SK-N-MC (cell line): ENCODE data around the gene NLRC3.

Experiments used
- DNase-seq: peaks from one replicate; pipeline ENCODE4 v3.0.0-alpha.2; 2011; ENCODE audit warnings: low read depth, low spot score
- H3K27ac ChIP-seq: fragments of 200-600 bp; sonication (generic); 2 replicates; pipeline ENCODE4 v1.5.1; 2016; ENCODE audit warnings: mixed run types
- H3K36me3 ChIP-seq: fragments of 200-600 bp; sonication (generic); 2 replicates; pipeline ENCODE4 v1.6.1; 2017; ENCODE audit warnings: antibody characterized with exemption, low read length, mixed read lengths; ENCODE audit not compliant: insufficient read depth
- H3K4me3 ChIP-seq: fragments of 200-600 bp; sonication (generic); 2 replicates; pipeline ENCODE4 v1.5.1; 2016
- H3K9ac ChIP-seq: fragments of 200-600 bp; sonication (generic); 2 replicates; pipeline ENCODE4 v1.8.0; 2017; ENCODE audit warnings: mixed run types, mixed read lengths; ENCODE audit not compliant: insufficient read length
- H3K9me3 ChIP-seq: fragments of 200-600 bp; sonication (generic); 2 replicates; pipeline ENCODE4 v1.6.1; 2017; ENCODE audit warnings: low read depth, mild to moderate bottlenecking, antibody characterized with exemption, low read length, moderate library complexity, mixed read lengths
- EZH2 ChIP-seq: fragments of 200-600 bp; sonication (generic); IDR thresholded peaks from one replicate; pipeline ENCODE4 v1.6.1; 2017; ENCODE audit warnings: antibody characterized with exemption
- FOXP2 ChIP-seq: optimal IDR thresholded peaks from 2 replicates; pipeline ENCODE3; 2011; ENCODE audit warnings: mild to moderate bottlenecking, moderate library complexity; ENCODE audit not compliant: insufficient read depth; ENCODE audit errors: extremely low read length, control extremely low read depth
- POLR2AphosphoS5 ChIP-seq: IDR thresholded peaks from 2 replicates; pipeline ENCODE4 v1.6.1; 2012; ENCODE audit warnings: mild to moderate bottlenecking, low read depth, low read length, borderline replicate concordance

The NLRC3 gene

GRCh38 chr16:3495176-3495575 lies 82.0 kb downstream of the NLRC3 start, which contains the start of gene C16orf90:
Gene C16orf90 (minus strand): TSS chr16:3495489. CDS start chr16:3495421, 68 bp downstream.
- H3K4me3 ChIP-seq, result no peak within 1 kb of the TSS
- no peak within 1 kb of the TSS for H3K9ac ChIP-seq
- no peaks in the 10 kb centered on the region for H3K36me3 ChIP-seq
- H3K27ac ChIP-seq, result no peak within 1 kb of the TSS
- DNase-seq, result no peak
- TF ChIP-seq FOXP2, result no peak
- no peak for TF ChIP-seq POLR2AphosphoS5
- no peak for TF ChIP-seq EZH2
- H3K9me3 ChIP-seq, result no peaks in the 10 kb centered on the region

GRCh38 chr16:3494386-3494973 lies 82.7 kb downstream of the NLRC3 start:
- Histone ChIP-seq H3K4me3 (no peak overlapping the region), H3K36me3 (no peaks in the 10 kb centered on the region), H3K27ac (no peak overlapping the region), H3K9me3 (no peaks in the 10 kb centered on the region), H3K9ac (no peak overlapping the region)
- no peak for DNase-seq
- TF ChIP-seq POLR2AphosphoS5, result no peak
- TF ChIP-seq FOXP2, result no peak
- TF ChIP-seq EZH2, result no peak

GRCh38 chr16:3492356-3492755 lies 84.8 kb downstream of the NLRC3 start:
- H3K4me3 ChIP-seq, result no peak overlapping the region
- TF ChIP-seq POLR2AphosphoS5 (no peak), EZH2 (no peak)
- no peaks in the 10 kb centered on the region for H3K9me3 ChIP-seq
- no peak for DNase-seq
- H3K27ac ChIP-seq, result no peak overlapping the region
- H3K36me3 ChIP-seq, result no peaks in the 10 kb centered on the region
- H3K9ac ChIP-seq, result no peak overlapping the region

- H3K4me3 ChIP-seq, result no peak overlapping the region
- DNase-seq, result no peak
- no peak overlapping the region for H3K27ac ChIP-seq
- no peaks in the 10 kb centered on the region; the same call in 1 of the 2 replicates for H3K36me3 ChIP-seq
- no peak overlapping the region for H3K9ac ChIP-seq
- no peak for TF ChIP-seq FOXP2
- H3K9me3 ChIP-seq, result no peaks in the 10 kb centered on the region
These were observed 86.1 kb downstream of the NLRC3 start for GRCh38 chr16:3490911-3491629.
